ENCODE data around the gene NHEJ1.

Gene NHEJ1

DNA sequence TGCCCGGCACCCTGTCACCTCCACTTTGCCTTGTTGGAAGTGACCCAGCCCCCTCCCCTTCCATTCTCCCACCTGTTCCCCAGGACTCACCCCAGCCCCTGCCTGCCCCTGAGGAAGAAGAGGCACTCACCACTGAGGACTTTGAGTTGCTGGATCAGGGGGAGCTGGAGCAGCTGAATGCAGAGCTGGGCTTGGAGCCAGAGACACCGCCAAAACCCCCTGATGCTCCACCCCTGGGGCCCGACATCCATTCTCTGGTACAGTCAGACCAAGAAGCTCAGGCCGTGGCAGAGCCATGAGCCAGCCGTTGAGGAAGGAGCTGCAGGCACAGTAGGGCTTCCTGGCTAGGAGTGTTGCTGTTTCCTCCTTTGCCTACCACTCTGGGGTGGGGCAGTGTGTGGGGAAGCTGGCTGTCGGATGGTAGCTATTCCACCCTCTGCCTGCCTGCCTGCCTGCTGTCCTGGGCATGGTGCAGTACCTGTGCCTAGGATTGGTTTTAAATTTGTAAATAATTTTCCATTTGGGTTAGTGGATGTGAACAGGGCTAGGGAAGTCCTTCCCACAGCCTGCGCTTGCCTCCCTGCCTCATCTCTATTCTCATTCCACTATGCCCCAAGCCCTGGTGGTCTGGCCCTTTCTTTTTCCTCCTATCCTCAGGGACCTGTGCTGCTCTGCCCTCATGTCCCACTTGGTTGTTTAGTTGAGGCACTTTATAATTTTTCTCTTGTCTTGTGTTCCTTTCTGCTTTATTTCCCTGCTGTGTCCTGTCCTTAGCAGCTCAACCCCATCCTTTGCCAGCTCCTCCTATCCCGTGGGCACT is 21.9 kb upstream of the NHEJ1 start:
- no peak for FAIRE-seq

DNA sequence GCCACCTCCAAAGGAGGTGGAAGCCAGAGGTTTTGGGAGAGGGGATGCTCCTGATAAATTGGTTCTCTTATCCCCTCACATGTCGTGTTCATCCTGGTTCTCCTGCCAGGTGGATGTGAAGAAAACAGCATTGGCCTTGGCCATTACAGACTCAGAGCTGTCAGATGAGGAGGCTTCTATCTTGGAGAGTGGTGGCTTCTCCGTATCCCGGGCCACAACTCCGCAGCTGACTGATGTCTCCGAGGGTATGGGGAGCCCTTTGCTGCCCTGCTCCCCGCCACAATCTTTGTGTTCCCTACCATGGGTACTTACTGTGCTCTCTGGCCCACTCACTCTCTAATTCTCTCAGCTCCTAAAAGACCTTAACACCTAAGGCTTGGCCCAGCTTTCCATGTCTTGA is 20.9 kb upstream of the NHEJ1 start:
- no peak for FAIRE-seq

DNA sequence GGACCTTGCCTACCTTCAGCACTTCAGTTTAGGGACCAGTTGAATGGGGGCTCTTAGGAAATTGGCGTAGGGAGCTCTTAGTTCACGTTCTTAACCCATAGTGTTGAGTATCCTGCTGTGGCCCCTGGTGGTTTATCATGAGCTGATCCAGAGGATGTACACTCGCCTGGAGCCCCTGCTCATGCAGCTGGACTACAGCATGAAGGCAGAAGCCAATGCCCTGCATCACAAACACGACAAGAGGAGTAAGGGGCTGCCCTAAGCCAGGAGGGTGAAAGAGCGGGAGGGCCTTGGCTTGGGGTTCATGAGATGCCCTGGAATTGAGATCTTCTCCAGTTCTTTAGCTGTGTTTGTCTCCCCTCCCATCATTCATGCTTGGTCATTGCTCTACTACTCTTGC is 20.3 kb upstream of the NHEJ1 start:
- no peak for FAIRE-seq

DNA sequence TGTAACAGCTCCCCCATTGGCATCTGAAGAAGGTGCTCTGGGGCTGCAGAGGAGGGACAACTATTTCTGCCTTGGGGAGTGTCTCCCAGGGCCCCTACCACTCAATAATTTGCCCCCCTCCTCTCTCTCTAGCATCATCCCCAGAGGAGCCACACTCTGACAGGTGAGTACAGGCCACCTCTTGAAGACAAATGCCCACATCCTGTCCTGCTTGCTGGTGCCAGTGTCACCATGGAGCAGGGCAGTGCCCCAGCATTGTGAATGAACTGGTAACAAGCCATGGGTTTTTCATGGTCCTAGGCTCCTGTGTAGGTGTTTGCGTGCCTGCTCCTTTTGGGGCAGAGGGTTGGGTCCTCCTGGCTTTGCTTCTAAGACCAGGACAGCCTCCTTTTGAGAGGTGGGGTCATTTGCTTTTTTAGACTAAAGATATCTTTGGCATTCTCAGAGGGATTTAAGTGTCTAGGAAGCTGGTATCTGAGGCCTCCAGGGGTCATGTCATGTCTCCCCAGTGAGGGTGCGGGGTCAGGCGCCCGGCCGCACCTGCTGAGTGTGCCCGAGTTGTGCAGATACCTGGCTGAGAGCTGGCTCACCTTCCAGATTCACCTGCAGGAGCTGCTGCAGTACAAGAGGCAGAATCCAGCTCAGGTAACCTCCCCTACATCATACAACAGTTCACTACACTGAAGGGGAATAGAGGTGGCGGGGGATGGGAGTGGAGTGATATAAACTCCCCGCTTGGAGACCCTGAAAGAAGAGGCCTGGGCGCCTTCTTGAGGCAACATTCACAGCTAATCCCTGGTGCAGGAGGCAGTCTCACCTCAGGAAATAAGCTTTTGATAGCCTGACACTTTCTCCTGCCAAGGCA is 19.2 kb upstream of the NHEJ1 start:
- FAIRE-seq = no peak

DNA sequence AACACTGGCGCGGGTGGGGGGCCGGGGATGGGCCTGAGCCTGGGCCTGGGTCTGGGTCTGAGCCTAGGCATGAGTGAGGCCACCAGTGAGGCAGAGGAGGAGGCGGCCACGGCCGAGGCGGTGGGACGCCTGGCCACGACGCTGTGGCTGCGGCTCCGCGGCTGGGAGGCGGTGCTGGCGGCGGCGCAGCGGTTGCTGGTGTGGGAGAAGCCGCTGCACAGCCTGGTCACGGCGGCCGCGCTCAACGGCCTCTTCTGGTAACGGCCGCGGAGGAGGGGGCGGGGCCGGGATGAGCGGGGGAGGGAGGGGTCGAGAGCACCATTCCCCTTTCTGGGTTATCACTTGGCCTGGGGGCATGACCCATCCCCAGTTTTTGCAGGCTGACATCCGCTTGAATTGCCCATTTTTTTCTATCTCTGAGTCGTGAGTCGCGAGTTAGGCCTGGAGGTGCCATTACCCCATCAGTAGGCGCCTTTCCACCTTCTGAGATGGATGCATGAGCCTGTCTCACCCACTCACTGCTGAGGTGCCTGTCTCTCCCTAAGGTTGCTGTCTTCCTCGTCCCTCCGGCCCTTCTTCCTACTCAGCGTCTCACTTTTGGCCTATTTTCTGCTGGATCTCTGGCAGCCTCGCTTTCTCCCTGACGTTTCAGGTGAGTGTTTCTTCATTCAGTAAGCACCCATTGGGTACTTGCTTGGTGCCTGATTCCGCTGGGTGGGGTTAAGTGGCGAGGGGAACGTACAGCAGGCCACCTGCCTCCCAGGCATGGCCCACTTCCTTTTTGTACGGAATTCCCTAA is 18.0 kb upstream of the NHEJ1 start:
- no peak for FAIRE-seq

DNA sequence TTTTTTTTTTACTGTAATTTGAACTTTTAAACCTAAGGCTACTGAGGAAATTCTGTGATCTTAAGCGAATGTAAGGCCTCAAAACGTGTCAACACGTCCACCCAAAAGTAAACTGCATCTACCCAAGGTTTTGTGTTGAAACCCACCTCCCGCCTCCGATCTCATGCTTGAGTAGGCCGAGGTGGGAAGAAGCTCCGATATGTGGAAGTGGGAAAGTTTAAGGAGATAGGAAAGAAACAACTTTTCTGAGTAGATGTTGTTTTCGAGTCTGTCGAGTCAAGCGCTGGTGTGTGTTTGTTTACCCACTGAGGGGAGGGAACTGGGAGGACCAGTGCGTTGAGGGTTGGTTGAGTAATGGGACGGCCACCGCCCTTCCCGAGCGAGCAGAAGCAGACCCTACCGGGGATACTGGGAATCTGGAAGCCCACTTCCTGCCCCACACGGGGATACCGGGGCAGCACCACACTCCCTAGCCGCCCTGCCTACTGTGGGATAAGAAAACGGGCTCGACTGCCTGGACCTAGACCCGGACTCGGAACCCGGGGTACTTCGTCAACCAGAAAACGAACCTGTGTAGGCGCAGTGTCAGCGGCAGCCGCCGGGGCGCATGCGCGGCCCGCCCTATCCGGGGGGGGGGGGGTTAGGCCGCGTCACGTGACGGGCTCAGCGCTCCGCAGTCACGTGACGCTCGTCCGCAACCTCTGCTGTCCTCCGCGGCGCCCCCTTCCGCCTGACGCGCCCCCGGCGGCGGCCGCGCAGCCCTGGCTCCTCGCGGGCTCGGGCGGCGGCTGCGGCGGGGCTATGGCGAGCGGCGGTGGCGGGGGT is 17.1 kb upstream of the NHEJ1 start, which contains the start of gene RETREG2:
Gene RETREG2 (plus strand): TSS at position 724 of the 825 bp plus-strand sequence. CDS start 78 bp downstream, at position 802.
- no peak for FAIRE-seq

DNA sequence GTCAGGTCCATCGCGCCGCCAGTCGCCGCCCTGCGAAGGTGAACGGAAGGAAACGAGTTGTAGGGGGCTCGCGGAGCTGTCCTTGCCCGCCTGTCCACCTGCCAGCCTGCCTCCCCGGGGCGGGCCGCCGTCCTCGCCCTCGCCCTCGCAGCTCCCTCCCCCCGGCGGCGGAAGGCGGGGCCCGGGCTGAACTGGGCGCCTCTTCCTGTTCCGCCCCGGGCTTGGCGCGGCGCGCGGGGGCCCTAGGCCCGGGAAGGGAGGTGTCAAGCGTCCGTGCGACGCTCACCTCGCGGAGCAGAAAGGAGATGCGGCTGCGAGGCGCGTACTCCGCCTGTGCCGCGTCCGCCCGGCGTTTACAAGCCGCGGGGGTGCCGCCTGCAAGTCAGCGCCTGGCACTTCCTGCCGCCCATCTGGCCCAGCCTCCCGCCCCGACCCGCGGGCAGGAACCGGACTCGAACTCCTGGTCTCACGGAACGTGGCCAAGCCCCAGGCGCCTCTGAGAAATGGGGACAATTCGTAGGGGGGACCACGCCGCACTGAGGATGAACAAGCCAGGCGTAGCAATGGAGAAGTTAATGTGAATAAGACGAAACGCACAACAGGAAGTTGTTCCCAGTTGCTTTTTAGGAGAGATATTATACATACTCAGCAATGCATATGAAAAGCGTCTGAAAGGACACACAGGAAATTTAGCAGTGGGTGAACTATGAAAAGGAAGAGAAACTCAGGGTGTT is 16.4 kb upstream of the NHEJ1 start, which contains the start of gene CNPPD1:
Gene CNPPD1 (minus strand): TSS at position 108 of the 734 bp plus-strand sequence. CDS start 97 bp downstream, at position 11.
- FAIRE-seq = no peak

DNA sequence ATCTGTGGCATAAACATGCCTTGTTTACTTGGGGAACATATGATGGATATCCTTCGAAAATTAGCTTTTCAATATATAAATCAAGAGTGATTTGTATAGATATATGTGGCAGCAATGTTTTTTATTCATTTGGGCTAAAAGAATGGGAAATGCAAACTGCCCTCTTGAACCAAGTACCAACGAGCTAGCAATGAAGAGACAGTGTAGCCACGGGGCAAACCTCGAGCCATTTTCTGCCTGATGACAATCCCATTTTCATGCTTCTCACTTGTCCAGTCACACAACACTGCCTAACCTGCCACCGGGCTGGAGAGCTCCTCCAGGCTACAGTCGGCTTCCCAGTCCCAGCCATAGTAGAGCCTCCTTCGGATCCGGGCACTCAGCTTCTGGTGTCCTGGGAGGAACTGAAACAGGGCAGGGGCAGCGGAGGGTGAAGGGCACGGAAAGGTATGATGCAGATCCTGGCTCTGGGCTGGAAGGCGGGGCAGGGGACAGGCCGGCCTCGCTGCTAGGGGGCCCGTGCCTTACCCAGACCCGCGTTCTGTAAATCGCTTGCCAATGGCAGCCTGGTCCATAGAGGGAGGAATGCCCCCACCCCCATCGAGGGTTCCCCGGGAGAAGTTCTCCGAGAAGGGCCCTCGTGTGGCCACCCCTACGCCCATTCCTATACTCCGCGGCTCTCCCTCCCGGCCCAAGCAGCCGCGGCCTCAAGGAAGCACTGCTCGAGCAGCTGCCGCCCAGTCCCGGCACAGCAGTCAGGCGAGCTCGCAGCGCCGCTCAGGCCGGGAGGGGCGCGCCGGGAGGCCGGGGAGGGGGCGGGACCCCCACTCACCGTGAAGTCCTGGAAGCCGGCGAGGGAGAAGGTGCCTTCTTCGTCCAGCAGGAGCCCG is 15.6 kb upstream of the NHEJ1 start:
- FAIRE-seq = no peak

DNA sequence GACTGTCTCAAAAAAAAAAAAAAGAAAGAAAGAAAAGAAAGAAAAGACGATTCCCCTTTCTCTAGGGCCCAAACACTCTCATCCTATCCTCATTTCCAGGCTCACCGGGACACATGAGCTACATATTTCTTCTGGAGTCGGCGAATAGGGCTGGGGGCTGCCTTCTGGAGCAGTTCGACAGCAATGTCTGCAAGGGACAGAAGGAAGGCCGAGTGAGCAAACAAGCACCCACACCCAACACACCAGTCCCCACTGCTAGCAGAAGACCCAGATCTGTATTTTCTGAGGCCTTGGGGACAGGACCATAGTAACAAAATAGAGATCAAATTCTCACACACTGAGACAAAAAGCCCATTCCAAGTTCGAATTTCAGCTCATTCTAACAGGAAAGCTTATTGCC is 14.9 kb upstream of the NHEJ1 start:
- no peak for FAIRE-seq

DNA sequence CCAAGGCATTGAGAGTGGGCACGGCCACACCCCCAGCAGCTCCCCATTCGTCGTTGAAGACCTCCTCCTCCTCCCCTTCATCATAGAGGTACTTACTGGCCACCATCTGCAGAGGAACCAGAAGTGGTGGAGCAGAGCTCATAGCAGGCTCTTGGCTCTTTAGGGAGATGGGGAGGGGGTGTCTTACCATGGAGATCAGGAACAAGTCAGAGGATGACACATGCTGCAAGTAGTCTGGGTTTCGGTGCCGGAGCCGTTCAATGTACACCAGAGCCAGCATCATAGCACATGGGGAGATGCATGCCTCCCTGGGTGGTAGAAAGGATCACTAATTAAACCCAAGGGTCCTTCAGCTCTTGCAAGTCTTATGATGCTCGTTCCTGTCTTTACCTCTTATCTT is 14.2 kb upstream of the NHEJ1 start:
- FAIRE-seq = no peak

DNA sequence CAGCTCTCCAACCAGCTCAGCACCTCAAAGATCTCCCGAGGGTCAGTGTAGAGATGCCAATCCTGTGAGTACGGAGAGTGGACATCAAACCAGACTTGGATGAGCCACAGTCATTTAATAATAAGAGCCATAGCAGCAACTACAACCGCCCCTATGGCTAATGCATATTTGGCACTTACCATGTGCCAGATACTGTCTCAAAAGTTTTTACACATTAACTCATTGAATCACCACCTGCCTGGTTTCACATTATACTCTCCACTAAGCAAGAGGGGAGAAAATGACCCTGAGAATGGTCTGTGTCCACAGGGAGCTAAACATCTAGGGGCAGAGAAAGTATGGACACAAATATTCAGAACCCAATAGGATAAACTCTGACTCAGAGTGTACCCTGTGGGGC is 13.5 kb upstream of the NHEJ1 start:
- FAIRE-seq = no peak

DNA sequence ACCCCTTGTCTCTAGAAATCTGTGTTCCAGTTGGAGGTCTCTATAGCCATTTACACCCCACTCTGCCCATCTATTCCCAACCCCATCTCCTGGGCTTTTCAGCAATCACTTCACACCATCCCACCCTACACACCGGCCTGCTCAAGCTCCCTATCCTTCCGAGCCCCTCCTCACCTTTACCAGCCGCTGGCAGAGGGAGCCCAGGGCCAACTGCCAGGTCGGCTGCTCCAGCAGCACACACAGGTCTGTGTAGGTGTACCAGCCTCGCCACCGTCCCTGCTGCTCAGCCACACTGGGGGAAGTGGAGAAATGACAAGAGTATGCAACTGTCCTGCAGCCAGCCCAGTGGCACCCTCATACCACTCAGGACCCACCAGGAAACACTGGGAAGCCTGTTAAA is 12.6 kb upstream of the NHEJ1 start:
- no peak for FAIRE-seq

DNA sequence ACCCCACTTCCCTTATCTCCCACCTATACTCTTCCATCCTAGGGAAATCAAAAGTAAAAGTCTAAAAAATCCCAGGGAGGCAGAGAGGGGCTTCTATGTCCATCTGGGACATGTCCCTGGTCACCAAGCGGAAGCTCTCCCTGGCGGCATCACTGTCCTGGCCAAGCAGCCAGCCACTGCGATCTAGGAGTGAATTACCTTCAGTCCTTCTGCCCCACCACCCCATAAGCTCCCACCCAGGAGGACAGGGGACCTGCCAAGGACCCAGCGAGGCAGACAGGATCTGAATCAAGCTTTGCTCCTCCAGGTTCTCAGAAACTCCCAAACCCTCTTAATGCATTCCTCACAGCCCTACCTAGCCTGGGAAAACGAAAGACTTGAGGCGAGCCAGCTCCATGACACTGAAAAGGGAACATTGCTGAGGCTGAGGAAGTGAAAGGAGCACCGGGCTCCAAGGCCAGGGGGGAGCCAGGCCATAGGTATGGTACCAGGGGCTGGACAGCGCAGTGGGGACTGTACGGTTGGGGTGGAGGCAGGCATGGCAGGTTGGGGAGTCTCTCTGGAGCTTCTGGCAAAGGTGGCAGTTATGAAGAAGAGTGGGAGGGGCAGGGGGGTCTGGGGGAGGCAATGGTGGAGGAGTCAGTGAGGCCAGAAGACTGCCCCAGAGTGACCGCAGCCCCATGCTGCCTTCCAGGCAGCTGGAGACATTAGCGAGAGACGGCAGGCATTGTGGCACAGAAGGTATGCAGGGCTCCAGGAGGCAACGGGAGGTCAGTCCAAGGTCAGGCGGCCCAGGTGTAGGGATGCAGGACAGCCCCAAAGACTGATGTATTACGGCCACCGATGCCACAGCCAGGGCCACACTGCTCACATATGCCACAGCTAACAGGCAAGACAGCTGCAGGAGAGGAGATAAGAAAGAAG is 11.9 kb upstream of the NHEJ1 start:
- no peak for FAIRE-seq

DNA sequence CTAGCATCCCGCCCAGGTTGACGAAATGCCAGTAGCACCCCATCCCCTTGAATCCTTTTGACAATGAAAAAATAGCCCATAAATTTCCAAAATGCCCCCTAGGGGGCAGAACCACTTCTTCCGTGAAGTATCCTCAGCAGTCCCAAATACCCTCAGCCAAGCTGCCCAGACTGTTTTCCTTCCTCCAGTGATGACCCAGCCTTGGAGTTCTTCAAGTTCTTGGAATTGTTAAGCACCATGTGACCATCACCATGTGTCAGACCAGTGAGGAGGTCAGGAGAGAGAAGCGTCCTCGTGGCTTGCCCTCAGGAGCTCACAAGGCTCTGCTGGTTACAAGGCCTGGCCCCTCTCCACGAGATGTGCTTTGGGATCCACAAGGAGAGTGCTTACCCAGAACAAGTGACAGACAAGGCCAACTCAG is 10.6 kb upstream of the NHEJ1 start:
- peak; percentile 68 for FAIRE-seq

DNA sequence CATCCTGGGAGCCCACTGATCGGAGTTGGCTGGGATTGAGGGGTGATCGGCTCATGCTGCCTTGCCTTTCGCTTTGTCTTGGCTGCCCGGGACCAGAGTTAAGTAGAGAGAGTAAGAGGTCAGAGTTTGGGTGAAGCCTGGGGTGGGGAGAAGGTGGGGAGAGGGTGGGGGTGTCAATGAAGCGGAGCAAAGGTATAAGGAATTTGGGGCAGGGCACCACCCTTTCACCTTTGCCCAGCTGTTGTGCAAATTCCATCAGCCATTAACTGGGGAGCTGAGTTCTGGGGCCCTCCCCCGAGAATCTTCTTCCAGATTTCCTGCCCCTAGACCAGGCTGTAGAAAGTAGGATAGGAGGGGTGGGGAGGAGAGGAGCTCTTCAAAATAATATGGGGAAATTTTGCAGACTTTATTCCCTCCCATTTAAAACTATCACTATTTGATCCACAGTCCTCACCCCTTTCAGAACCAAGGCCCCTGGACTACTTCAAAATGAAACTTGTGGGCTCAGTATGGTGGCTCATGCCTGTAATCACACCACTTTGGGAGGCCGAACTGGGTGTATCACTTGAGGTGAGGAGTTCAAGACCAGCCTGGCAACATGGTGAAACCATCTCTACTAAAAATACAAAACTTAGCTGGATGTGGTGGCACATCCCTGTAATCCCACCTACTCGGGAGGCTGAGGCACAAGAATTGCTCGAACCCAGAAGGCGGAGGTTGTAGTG is 9.5 kb upstream of the NHEJ1 start, which contains the start of gene SLC23A3:
Gene SLC23A3 (minus strand): TSS at position 100 of the 725 bp plus-strand sequence. CDS start 45 bp downstream, at position 55.
- no peak for FAIRE-seq

DNA sequence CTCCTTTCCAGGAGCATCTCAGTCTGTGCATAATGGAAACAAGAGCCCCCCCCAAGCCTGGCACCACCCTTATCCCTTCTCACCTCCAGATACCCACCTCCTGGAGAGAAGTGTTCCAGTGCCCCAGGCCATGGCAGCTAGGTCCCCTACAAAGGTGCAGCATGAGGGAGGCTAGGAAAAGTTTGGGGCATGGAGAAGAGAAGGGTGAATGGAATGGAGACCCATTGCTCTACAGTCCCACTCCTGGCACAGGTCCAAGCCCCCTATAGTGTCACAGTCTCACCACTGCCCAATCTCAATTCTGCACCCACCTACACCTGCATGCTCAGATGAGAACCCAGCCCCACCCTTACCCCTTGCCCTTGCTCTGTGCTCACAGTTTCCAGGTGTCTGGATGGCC is 8.3 kb upstream of the NHEJ1 start:
- no peak for FAIRE-seq

DNA sequence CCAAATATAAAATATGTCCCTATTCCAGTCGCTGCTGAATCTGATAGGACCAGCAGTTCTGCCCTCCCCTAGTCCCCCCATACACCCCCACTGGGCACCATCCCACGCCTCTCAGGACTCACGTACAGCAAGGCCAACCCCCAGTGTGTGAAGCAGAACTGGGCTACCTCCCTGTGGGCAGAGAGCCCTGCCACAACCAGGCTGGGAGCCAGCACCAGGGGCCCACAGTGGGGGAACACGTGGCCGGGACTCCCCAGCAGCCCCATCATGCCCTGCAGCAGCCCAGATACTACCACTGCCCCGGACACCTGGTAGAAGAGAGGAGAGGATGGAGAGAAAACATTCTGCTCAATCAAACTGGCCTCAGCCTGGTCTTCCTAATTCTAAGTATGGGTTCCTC is 7.9 kb upstream of the NHEJ1 start:
- FAIRE-seq = no peak

DNA sequence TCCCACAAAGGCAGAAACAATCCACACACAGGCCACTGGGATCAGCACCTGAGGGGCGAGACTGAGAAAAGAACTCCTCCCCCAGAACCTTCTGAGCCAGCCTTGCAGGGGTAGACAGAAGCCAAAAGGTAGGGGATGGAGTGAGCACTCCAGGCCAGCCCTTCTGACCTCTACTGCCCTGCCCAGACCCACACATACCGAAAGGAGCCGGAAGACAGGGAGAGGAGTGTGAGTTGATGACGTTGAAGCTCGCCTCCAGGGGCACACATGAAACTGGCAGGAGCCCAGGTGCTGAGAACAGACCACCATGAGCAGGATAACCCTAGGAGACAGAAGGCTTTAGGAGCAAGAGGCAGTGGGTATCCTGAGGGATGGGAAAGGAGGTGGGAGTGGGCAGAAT is 7.4 kb upstream of the NHEJ1 start:
- FAIRE-seq = no peak

Measured in TTC549 (cell line).